Karpas-422 (cell line): Measurements from ENCODE around the gene DENND2D. TPM values are rescaled to one million over a fixed set of nuclear protein-coding genes. Genes with fewer than 3 reads are reported as not detected.
A peak's percentile ranks its signal among the peaks of the same experiment; 100 is the strongest.

Source experiments
- DNase-seq: peaks from one replicate; pipeline ENCODE4 v3.0.0-alpha.2; 2015
- H2AFZ ChIP-seq: fragments of 200-600 bp; sonication (generic); 2 replicates; pipeline ENCODE4 v1.6.1; 2014; ENCODE audit warnings: antibody characterized with exemption, low read length, mixed read lengths
- H3K27ac ChIP-seq: fragments of 200-600 bp; sonication (generic); 2 replicates; pipeline ENCODE4 v1.5.1; 2014; ENCODE audit warnings: mild to moderate bottlenecking, low read length, moderate library complexity
- H3K27me3 ChIP-seq: fragments of 200-600 bp; sonication (generic); 2 replicates; pipeline ENCODE4 v1.6.1; 2014; ENCODE audit warnings: low read length, mixed read lengths
- H3K36me3 ChIP-seq: fragments of 200-600 bp; sonication (generic); 2 replicates; pipeline ENCODE4 v1.6.1; 2014; ENCODE audit warnings: low read length, mixed read lengths; ENCODE audit not compliant: insufficient read depth
- H3K4me1 ChIP-seq: fragments of 200-600 bp; sonication (generic); 2 replicates; pipeline ENCODE4 v1.6.1; 2014; ENCODE audit warnings: mild to moderate bottlenecking, low read length, mixed read lengths
- H3K4me2 ChIP-seq: fragments of 200-600 bp; sonication (generic); 2 replicates; pipeline ENCODE4 v1.6.1; 2014; ENCODE audit warnings: low read length, low read depth, mild to moderate bottlenecking; ENCODE audit not compliant: poor library complexity, severe bottlenecking
- H3K4me3 ChIP-seq: fragments of 200-600 bp; sonication (generic); 2 replicates; pipeline ENCODE4 v1.5.1; 2014; ENCODE audit warnings: mild to moderate bottlenecking, antibody characterized with exemption, low read length, mixed read lengths
- H3K79me2 ChIP-seq: fragments of 200-600 bp; sonication (generic); 2 replicates; pipeline ENCODE4 v1.6.1; 2014; ENCODE audit warnings: mild to moderate bottlenecking, low read length, mixed read lengths
- H3K9ac ChIP-seq: fragments of 200-600 bp; sonication (generic); 2 replicates; pipeline ENCODE4 v1.6.0; 2014; ENCODE audit warnings: low read length
- H3K9me2 ChIP-seq: fragments of 200-600 bp; sonication (generic), shearing (Covaris generic); replicated peaks from 2 replicates; pipeline ENCODE4 v1.6.0; 2014; ENCODE audit warnings: mild to moderate bottlenecking, low read length, moderate library complexity; ENCODE audit not compliant: insufficient read depth
- H3K9me3 ChIP-seq: fragments of 300-700, 200-600 bp; sonication (generic); 2 replicates; pipeline ENCODE4 v1.6.1; 2014; ENCODE audit warnings: low read length, mixed read lengths
- H4K20me1 ChIP-seq: fragments of 200-600 bp; sonication (generic); 2 replicates; pipeline ENCODE4 v1.6.1; 2014; ENCODE audit warnings: mild to moderate bottlenecking, antibody characterized with exemption, low read length, low read depth; ENCODE audit not compliant: insufficient read depth
- total RNA-seq: library from RNA; depleted of rRNA; stranded (reverse); fragments of >200 nt; shearing (Covaris generic); gene quantifications from 2 replicates; pipeline ENCODE4 v1.2.3, GENCODE V29; 2014; ENCODE audit warnings: low replicate concordance

DENND2D gene
- total RNA-seq, 1 experiment from 2014 or later = 90.9 TPM

DNA sequence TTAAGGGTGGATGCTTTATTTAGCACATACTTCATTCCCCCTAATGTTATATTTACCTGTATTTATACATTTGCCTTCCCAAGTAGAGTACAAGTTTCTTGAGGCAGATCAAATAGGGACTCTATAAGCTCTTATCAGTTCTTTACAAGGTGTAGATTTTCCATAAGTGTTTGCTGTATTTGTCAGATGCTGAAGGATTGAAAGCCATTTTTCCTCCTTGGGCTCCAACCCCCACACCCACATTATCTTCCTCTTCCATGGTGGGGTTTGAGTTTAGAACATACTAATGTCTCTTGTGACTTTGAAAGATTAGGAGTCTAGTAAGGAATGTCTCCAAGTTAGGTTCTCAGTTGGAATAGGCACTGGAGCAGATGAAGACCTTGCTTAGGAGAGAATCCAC lies 24.6 kb upstream of the DENND2D start:
- Histone ChIP-seq H3K9me3 (no peaks in the 10 kb centered on the region), H2AFZ (no peak overlapping the region), H4K20me1 (no peaks in the 10 kb centered on the region), H3K9ac (no peak overlapping the region), H3K4me1 (peaks cover 34% of the 10 kb centered on the region), H3K27me3 (no peaks in the 10 kb centered on the region), H3K4me3 (no peak overlapping the region), H3K27ac (no peak overlapping the region), H3K79me2 (no peaks in the 10 kb centered on the region), H3K9me2 (no peaks in the 10 kb centered on the region), H3K4me2 (no peak overlapping the region), H3K36me3 (no peaks in the 10 kb centered on the region)
- no peak for DNase-seq

DNA sequence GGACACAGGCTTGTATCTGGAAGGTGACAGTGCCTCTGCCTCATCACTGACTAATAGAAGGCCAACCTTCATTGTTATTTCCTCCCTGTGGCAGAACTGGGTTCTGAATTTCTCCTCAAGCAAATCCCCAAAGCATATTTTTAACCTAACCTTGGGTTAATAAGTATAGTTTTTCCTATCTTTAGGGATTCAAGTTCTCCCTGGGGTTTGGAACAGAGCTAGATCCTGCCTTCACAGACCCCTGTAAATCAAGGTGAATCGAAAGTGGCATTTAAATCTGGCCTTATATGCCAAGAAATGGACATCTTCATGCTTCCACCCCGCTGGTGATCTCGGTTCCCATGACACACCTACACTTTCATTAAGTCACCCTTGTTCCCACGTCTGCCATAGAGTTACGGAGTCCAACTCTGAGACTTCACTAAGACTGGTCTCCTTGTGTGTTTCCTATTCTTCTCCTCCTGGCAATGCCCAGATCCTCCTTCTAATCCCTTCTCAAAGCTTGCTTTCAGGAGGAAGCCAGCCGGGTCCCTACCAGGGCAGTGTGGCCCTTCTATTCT lies 22.8 kb upstream of the DENND2D start:
- no peaks in the 10 kb centered on the region for H3K27me3 ChIP-seq
- no peaks in the 10 kb centered on the region for H3K79me2 ChIP-seq
- no peak overlapping the region for H3K27ac ChIP-seq
- H3K4me3 ChIP-seq = no peak overlapping the region
- peaks cover 53% of the 10 kb centered on the region for H3K4me1 ChIP-seq
- no peak overlapping the region for H2AFZ ChIP-seq
- no peaks in the 10 kb centered on the region for H3K9me3 ChIP-seq
- H3K9ac ChIP-seq = no peak overlapping the region
- H3K9me2 ChIP-seq = no peaks in the 10 kb centered on the region
- peak; percentile 43 for DNase-seq
- H3K36me3 ChIP-seq = no peaks in the 10 kb centered on the region
- H3K4me2 ChIP-seq = peak overlapping the region; percentile 53
- H4K20me1 ChIP-seq = no peaks in the 10 kb centered on the region

DNA sequence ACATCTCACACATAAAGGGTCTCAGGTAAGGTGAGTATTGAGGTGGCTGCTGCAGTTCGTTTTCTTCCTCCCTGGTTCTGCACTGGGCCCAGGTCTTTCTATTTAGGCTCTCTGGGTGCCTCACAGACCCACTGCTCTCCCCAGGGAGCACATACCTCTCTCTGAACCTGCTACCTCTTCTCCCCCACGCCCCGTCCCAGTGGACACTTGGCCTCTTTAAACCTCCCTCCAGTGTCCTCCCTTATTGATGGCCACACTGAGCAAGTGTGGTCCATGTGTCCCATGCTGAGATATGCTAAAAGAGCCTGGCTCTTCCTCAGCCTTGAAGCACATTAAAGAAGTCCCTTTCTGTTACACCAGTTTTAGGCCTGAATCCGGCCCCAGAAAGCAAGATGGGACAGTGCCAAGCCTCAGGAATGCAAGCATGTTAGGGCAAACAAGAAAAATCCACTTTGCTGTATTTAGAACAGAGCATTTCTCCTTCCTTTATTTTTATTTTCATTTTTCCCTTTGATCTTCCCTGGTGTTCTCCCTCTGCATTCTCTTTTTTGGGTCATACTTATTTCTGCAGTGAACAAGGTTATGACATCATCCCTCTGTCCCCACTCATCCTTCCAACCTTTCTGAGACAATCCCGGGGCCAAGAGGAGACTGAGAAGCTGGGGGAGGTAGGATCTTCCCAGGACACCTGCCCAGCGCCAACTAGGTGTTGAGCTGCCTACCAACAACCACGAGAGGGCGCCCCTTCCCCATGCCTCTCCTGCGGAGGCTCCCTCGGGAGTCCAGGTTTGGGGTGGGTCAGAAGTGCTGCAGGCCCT lies 22.1 kb upstream of the DENND2D start:
- H3K9me3 ChIP-seq = no peaks in the 10 kb centered on the region
- H2AFZ ChIP-seq = peak overlapping the region; percentile 63
- DNase-seq = peak; percentile 93
- H3K4me1 ChIP-seq = peaks cover 60% of the 10 kb centered on the region
- peak overlapping the region; percentile 46 for H3K9ac ChIP-seq
- H3K27ac ChIP-seq = peak overlapping the region; percentile 96
- H4K20me1 ChIP-seq = no peaks in the 10 kb centered on the region
- H3K36me3 ChIP-seq = no peaks in the 10 kb centered on the region
- no peaks in the 10 kb centered on the region for H3K27me3 ChIP-seq
- no peaks in the 10 kb centered on the region for H3K79me2 ChIP-seq
- H3K4me3 ChIP-seq = peak overlapping the region; percentile 36
- no peaks in the 10 kb centered on the region for H3K9me2 ChIP-seq
- H3K4me2 ChIP-seq = peak overlapping the region; percentile 53

DNA sequence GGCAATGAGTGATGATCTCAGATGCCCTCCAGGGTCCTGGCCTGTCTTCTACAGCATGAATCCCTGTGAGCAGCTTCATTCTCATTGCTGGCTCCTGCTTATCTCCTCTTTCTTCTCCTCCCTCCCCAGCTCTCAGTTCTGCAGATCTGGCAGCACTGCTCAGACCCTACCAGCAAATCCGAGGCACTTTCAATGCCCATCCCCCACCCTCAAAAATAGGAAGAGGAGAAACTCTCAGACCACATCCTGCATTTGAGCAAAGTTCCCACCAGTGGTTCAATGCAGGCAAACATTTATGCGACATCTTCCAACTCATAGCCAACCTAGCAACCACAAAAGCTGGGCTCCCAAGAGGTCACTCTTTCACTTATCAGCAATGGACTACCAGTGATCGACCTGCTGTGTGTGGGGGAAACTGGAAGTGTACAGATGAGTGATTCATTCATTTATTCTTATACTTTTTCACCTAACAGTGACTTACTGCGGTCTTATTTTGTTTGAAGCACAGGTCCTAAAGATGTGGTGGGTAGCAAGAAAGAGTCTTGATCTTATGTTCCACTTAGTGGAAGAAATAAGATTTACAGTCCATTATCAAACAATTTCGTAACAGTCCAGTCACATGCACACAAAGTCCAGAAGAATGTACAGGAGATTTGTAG lies 21.3 kb upstream of the DENND2D start:
- peak overlapping the region; percentile 96 for H3K27ac ChIP-seq
- H3K4me2 ChIP-seq = peak overlapping the region; percentile 53
- no peaks in the 10 kb centered on the region for H3K36me3 ChIP-seq
- peaks cover 67% of the 10 kb centered on the region for H3K4me1 ChIP-seq
- no peaks in the 10 kb centered on the region for H4K20me1 ChIP-seq
- peak overlapping the region; percentile 46 for H3K9ac ChIP-seq
- H3K4me3 ChIP-seq = peak overlapping the region; percentile 36
- no peaks in the 10 kb centered on the region for H3K9me3 ChIP-seq
- H3K27me3 ChIP-seq = no peaks in the 10 kb centered on the region
- H3K9me2 ChIP-seq = no peaks in the 10 kb centered on the region
- peak; percentile 93 for DNase-seq
- H3K79me2 ChIP-seq = no peaks in the 10 kb centered on the region
- peak overlapping the region; percentile 63 for H2AFZ ChIP-seq

DNA sequence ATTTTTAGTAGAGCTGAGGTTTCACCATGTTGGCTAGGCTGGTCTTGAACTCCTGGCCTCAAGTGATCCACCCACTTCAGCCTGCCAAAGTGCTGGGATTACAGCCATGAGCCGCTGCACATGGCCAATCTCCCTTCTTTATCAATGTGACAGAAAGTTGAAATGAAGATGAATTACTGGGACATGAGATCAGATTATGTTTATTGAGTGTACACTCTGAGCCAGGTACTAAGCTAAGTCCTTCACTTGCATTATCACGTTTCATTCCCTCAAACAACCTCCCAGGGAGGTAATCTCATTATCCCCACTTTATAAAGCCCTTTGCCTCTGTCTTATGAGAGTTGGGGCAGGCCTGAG lies 20.8 kb upstream of the DENND2D start:
- Histone ChIP-seq H3K4me3 (peak overlapping the region; percentile 36; the same call in 1 of the 2 replicates), H3K79me2 (no peaks in the 10 kb centered on the region), H3K36me3 (no peaks in the 10 kb centered on the region), H3K4me1 (peaks cover 72% of the 10 kb centered on the region), H4K20me1 (no peaks in the 10 kb centered on the region), H3K4me2 (peak overlapping the region; percentile 53), H2AFZ (0 out of 2 replicates have a peak overlapping the region, but pooled peaks have one; percentile 63), H3K9ac (peak overlapping the region; percentile 46), H3K9me3 (no peaks in the 10 kb centered on the region), H3K27me3 (no peaks in the 10 kb centered on the region), H3K9me2 (no peaks in the 10 kb centered on the region), H3K27ac (peak overlapping the region; percentile 96)
- DNase-seq = no peak

DNA sequence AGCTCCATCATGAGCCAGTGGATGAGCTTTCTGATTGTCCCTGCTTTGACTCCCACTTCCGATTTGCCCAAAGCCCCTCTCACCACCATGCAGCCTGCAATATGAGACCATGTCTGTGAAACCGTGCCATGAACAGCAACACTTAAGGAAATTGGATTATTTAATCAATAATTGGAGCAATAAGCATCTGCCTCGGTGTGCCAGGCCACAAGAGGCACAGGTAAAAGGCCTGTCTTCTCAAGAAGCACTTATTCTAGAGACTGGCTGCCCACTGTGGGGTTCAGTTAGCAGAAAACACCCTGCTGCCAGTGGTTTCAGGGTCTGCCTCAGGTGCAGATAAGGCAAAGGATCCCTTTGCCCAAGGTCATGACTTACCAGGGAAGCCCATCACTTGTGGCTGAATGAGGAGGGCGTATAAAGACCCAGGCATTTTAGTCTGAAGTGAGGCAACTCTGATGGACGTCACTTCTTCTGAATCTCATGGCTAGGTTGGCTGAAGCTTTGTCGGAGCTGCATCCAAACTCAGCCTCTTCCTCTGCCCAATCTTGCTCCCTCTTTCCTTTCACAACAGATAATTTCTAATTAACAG lies 19.9 kb upstream of the DENND2D start:
- H3K9me3 ChIP-seq = no peaks in the 10 kb centered on the region

DNA sequence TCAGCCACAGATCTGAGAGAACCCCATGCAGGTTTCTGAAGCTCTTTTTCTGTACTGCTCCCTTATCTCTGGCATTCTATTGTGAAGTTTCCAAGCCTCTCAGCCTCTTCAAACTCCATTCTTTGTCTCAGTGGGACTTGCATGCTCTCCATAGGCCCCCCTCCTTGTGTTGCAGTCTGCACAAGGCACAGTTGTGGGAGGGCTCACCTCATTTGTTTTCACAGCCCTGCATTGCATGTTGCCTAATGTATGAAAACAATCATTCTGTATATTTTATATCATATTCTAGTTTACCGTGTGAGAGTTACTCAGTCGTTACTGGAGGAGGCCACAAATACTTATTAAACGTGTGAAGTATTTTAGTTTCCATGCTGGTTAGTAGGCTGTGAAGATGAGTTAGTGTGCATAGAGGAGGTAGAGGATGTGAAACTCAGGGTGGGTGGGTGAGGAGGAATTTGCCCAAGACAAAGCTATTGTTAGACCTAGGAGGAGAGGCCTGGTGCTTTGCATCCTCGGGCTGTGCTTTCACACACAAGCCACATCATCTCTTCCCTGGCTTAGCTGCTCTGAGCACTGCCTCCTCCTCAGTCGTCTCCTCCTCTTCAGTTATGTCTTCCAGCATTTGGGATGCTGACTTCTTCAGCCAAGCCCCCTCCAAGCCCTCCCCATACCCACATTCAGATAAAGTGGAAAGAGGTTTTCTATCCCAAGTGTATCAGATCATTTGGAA lies 19.3 kb upstream of the DENND2D start:
- Histone ChIP-seq H3K36me3 (no peaks in the 10 kb centered on the region), H3K79me2 (no peaks in the 10 kb centered on the region), H3K4me1 (peaks cover 87% of the 10 kb centered on the region), H3K9me3 (no peaks in the 10 kb centered on the region), H3K4me3 (peak overlapping the region; percentile 46), H3K27ac (peak overlapping the region; percentile 96), H4K20me1 (no peaks in the 10 kb centered on the region), H3K9ac (peak overlapping the region; percentile 69), H3K27me3 (no peaks in the 10 kb centered on the region), H2AFZ (no peak overlapping the region), H3K4me2 (peak overlapping the region; percentile 70), H3K9me2 (no peaks in the 10 kb centered on the region)
- peak; percentile 95 for DNase-seq

More for the DNA sequence above, 19.9 kb upstream of the DENND2D start:
- H3K9me2 ChIP-seq = no peaks in the 10 kb centered on the region
- no peaks in the 10 kb centered on the region for H3K27me3 ChIP-seq
- peak; percentile 65 for DNase-seq
- peaks cover 81% of the 10 kb centered on the region for H3K4me1 ChIP-seq
- no peaks in the 10 kb centered on the region for H3K36me3 ChIP-seq
- H3K4me3 ChIP-seq = peak overlapping the region; percentile 46
- peak overlapping the region; percentile 69 for H3K9ac ChIP-seq
- no peak overlapping the region for H2AFZ ChIP-seq
- H3K27ac ChIP-seq = peak overlapping the region; percentile 96
- H3K4me2 ChIP-seq = peak overlapping the region; percentile 70
- no peaks in the 10 kb centered on the region for H4K20me1 ChIP-seq
- no peaks in the 10 kb centered on the region for H3K79me2 ChIP-seq
